ENCODE results near the gene GLYAT.

DNA sequence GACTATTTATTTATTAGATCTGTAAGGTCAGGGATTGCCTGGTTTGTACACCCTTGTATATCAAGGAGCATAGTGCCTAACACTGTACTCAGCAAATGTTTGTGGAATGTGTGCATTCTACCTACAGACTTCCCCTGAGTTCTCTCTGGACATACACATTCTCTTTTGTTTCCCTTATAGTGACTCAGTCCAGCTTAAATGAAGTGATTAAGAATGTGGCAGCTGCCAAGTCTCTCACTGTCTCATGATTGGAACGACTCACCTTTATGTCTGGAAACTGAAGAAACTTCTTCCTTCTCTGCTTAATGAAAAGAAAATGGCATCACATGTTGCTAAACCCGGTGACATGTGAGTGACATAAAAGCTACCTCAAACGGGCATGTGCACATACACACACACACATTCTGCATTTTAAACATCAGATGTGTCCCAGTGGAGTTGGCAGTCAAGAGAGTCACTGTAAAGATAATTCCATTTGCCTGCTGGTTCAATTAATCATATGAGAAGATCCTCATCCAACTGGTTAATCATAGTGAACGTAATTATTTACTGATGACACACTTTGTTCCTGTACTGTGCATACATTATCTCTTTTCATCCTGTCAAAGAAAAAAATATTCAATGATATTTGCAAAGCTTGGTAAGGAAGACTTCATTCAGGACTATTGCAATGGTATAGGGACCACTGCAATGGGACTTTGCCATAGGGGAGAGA, 42.8 kb downstream of the GLYAT start:
- no peak for TF ChIP-seq GATA2 (IDR thresholded peaks at IDR 0.05; ENCODE audit: low read depth, low read length)
- no peak for TF ChIP-seq GATA3 (IDR thresholded peaks at IDR 0.05; ENCODE audit: low read depth, low read length)

Measured in SH-SY5Y (cell line).